Right ventricle myocardium superior (tissue), 1 donor: ENCODE measurements around the gene DNLZ. TPM values are rescaled to one million over a fixed set of nuclear protein-coding genes. Genes with fewer than 3 reads are reported as not detected.

Experiments used
- ATAC-seq: fragments of 200-7000 bp; cut with Tn5 transposase; one replicate; pipeline ENCODE4 v1.9.1; 2020; ENCODE audit warnings: mild to moderate bottlenecking; ENCODE audit not compliant: poor library complexity
- DNase-seq: peaks from one replicate; pipeline ENCODE4 v3.0.0-alpha.2; 2020
- intact Hi-C: fragments of 100-400 bp; cut with DNase I; formaldehyde crosslinking; loops from one replicate; pipeline ENCODE4 v1.11.2; 2022
- total RNA-seq: library from RNA; stranded (reverse); fragmentation: NEBNext Ultra II Directional; extraction: Animal tissue kit (Norgen Biotek cat#: 25700); gene quantifications from one replicate; pipeline ENCODE4 v1.2.1, GENCODE V29; 2021
- donor health status: DM: no; HTN: yes; CAD: no; lungs with severe emphysema.

Gene DNLZ
- total RNA-seq, 1 donor from 2014 or later = 39.9 TPM

- intact Hi-C loops = no loop called here
- DNase-seq (no peak), ATAC-seq (no peak)
These were observed 16.3 kb upstream of the DNLZ start for GRCh38 chr9:136379891-136380290.

GRCh38 chr9:136379401-136379800 lies 15.9 kb upstream of the DNLZ start:
- ATAC-seq (no peak), DNase-seq (no peak)
- intact Hi-C loops = no loop called here

- no peak for ATAC-seq
- DNase-seq = no peak
- intact Hi-C loops = no loop called here
These were observed 15.4 kb upstream of the DNLZ start for GRCh38 chr9:136379003-136379287.

- intact Hi-C loops = no loop called here
- ATAC-seq (peak; percentile 33), DNase-seq (no peak)
These were observed 14.8 kb upstream of the DNLZ start for GRCh38 chr9:136378170-136379002.

GRCh38 chr9:136377341-136378169 lies 14.0 kb upstream of the DNLZ start:
- ATAC-seq (no peak), DNase-seq (no peak)
- intact Hi-C loops = no loop called here

GRCh38 chr9:136376457-136376856 lies 12.9 kb upstream of the DNLZ start:
- DNase-seq (no peak), ATAC-seq (no peak)
- intact Hi-C loops = no loop called here

- no peak for ATAC-seq
- no peak for DNase-seq
- intact Hi-C loops = no loop called here
These were observed 11.6 kb upstream of the DNLZ start for GRCh38 chr9:136375096-136375495.

- intact Hi-C loops = no loop called here
- DNase-seq (no peak), ATAC-seq (no peak)
These were observed 10.6 kb upstream of the DNLZ start for GRCh38 chr9:136374183-136374575.

GRCh38 chr9:136373300-136374182 lies 10.0 kb upstream of the DNLZ start, which contains the start of gene CARD9:
CARD9 (minus strand) TSS chr9:136373669; CDS start chr9:136372078, 1,591 bp downstream.
- ATAC-seq (peak; percentile 50), DNase-seq (peak; percentile 75)
- intact Hi-C loops = no loop called here

GRCh38 chr9:136372561-136373299 lies 9.2 kb upstream of the DNLZ start:
- peak; percentile 55 for ATAC-seq

GRCh38 chr9:136372006-136372405 lies 8.5 kb upstream of the DNLZ start:
- DNase-seq (no peak), ATAC-seq (no peak)
- intact Hi-C loops = no loop called here

More at GRCh38 chr9:136372561-136373299, 9.2 kb upstream of the DNLZ start:
- intact Hi-C loops = no loop called here
- peak; percentile 85 for DNase-seq

- DNase-seq = no peak
- no peak for ATAC-seq
- intact Hi-C loops = no loop called here
These were observed 8.0 kb upstream of the DNLZ start for GRCh38 chr9:136371533-136371880.

GRCh38 chr9:136370687-136371532 lies 7.4 kb upstream of the DNLZ start:
- intact Hi-C loops = no loop called here
- no peak for DNase-seq
- ATAC-seq = no peak

GRCh38 chr9:136370037-136370436 lies 6.5 kb upstream of the DNLZ start:
- ATAC-seq = no peak

GRCh38 chr9:136368190-136368589 lies 4.6 kb upstream of the DNLZ start:
- ATAC-seq = no peak
- DNase-seq = no peak
- intact Hi-C loops = no loop called here

More at GRCh38 chr9:136370037-136370436, 6.5 kb upstream of the DNLZ start:
- no peak for DNase-seq
- intact Hi-C loops = no loop called here

GRCh38 chr9:136367296-136368145 lies 4.0 kb upstream of the DNLZ start:
- ATAC-seq = no peak
- no peak for DNase-seq
- intact Hi-C loops = no loop called here

GRCh38 chr9:136366826-136367225 lies 3.3 kb upstream of the DNLZ start:
- intact Hi-C loops = no loop called here
- DNase-seq = no peak
- no peak for ATAC-seq
